WERI-Rb-1 (cell line): ENCODE measurements around the gene GON7.
A peak's percentile ranks its signal among the peaks of the same experiment; 100 is the strongest.

Experiments
- DNase-seq: peaks from one replicate; pipeline ENCODE4 v3.0.0-alpha.2; 2020
- H3K27ac ChIP-seq: fragments of 250-450 bp; sonication (Bioruptor Pico); 2 replicates; pipeline ENCODE4 v1.5.1; 2020; ENCODE audit warnings: mild to moderate bottlenecking, moderate library complexity
- H3K27me3 ChIP-seq: fragments of 250-450 bp; sonication (Bioruptor Pico); 2 replicates; pipeline ENCODE4 v1.5.1; 2021; ENCODE audit warnings: mild to moderate bottlenecking, low read depth, moderate library complexity; ENCODE audit not compliant: insufficient read depth, severe bottlenecking
- H3K36me3 ChIP-seq: fragments of 250-450 bp; sonication (Bioruptor Pico); 2 replicates; pipeline ENCODE4 v1.5.1; 2020; ENCODE audit warnings: mild to moderate bottlenecking, moderate library complexity
- H3K4me3 ChIP-seq: 2 replicates; pipeline ENCODE4 v1.5.1; 2011; ENCODE audit warnings: low read depth, mild to moderate bottlenecking, control low read depth, low read length
- H3K9me3 ChIP-seq: fragments of 250-450 bp; sonication (Bioruptor Pico); 2 replicates; pipeline ENCODE4 v1.5.1; 2021; ENCODE audit warnings: mild to moderate bottlenecking, moderate library complexity; ENCODE audit not compliant: severe bottlenecking
- CTCF ChIP-seq: IDR thresholded peaks from 2 replicates; pipeline ENCODE4 v1.5.1; 2011; ENCODE audit warnings: low read depth, mild to moderate bottlenecking, control low read depth, inconsistent platforms, low read length

The GON7 gene

GRCh38 chr14:93206793-93207467 lies at the start of gene GON7, which contains the start of gene UBR7:
Gene GON7, minus strand, starts transcription at chr14:93207065. Its CDS starts 28 bp downstream, at chr14:93207037.
Gene UBR7, plus strand, starts transcription at chr14:93207256. Its CDS starts 36 bp downstream, at chr14:93207292.
- peaks cover 32% of the 10 kb centered on the region for H3K36me3 ChIP-seq
- peak within 1 kb of the TSS; percentile 94 for H3K4me3 ChIP-seq
- H3K27ac ChIP-seq = peak within 1 kb of the TSS; percentile 92
- peak; percentile 32; the same call in 1 of the 2 replicates for TF ChIP-seq CTCF
- DNase-seq = peak; percentile 97
- no peaks in the 10 kb centered on the region for H3K9me3 ChIP-seq
- H3K27me3 ChIP-seq = no peaks in the 10 kb centered on the region

- Histone ChIP-seq H3K36me3 (peaks cover 27% of the 10 kb centered on the region), H3K9me3 (no peaks in the 10 kb centered on the region), H3K4me3 (no peak overlapping the region), H3K27me3 (no peaks in the 10 kb centered on the region), H3K27ac (no peak overlapping the region)
- TF ChIP-seq CTCF = no peak
- no peak for DNase-seq
Measured at GRCh38 chr14:93249128-93249831, 42.4 kb upstream of the GON7 start.

- Histone ChIP-seq H3K36me3 (peaks cover 45% of the 10 kb centered on the region), H3K4me3 (no peak overlapping the region), H3K27me3 (no peaks in the 10 kb centered on the region), H3K9me3 (no peaks in the 10 kb centered on the region), H3K27ac (no peak overlapping the region)
- no peak for DNase-seq
- no peak for TF ChIP-seq CTCF
Measured at GRCh38 chr14:93246534-93246933, 39.7 kb upstream of the GON7 start.

GRCh38 chr14:93245764-93246420 lies 39.0 kb upstream of the GON7 start:
- Histone ChIP-seq H3K4me3 (no peak overlapping the region), H3K9me3 (no peaks in the 10 kb centered on the region), H3K27ac (no peak overlapping the region), H3K27me3 (no peaks in the 10 kb centered on the region), H3K36me3 (peaks cover 41% of the 10 kb centered on the region)
- no peak for DNase-seq
- no peak for TF ChIP-seq CTCF

GRCh38 chr14:93240678-93241000 lies 33.8 kb upstream of the GON7 start:
- no peaks in the 10 kb centered on the region for H3K9me3 ChIP-seq
- peaks cover 35% of the 10 kb centered on the region for H3K36me3 ChIP-seq
- no peaks in the 10 kb centered on the region for H3K27me3 ChIP-seq
- H3K27ac ChIP-seq = no peak overlapping the region
- no peak overlapping the region for H3K4me3 ChIP-seq
- no peak for DNase-seq
- TF ChIP-seq CTCF = no peak
